LNCaP clone FGC (cell line): ENCODE measurements around the gene SOX6.

Experiments
- DNase-seq: peaks from one replicate; pipeline ENCODE4 v3.0.0-alpha.2; 2011; ENCODE audit warnings: low read depth
- H3K4me3 ChIP-seq: 2 replicates; pipeline ENCODE4 v1.5.1; 2011; ENCODE audit warnings: mild to moderate bottlenecking, low read depth, low read length, control low read depth
- TF ChIP-seq, protein P1 (sequence below): IDR thresholded peaks from 2 replicates; pipeline ENCODE4 v1.5.1; 2012; ENCODE audit warnings: mild to moderate bottlenecking; ENCODE audit not compliant: control insufficient read depth, insufficient read depth; ENCODE audit errors: extremely low read depth

Gene SOX6

DNA sequence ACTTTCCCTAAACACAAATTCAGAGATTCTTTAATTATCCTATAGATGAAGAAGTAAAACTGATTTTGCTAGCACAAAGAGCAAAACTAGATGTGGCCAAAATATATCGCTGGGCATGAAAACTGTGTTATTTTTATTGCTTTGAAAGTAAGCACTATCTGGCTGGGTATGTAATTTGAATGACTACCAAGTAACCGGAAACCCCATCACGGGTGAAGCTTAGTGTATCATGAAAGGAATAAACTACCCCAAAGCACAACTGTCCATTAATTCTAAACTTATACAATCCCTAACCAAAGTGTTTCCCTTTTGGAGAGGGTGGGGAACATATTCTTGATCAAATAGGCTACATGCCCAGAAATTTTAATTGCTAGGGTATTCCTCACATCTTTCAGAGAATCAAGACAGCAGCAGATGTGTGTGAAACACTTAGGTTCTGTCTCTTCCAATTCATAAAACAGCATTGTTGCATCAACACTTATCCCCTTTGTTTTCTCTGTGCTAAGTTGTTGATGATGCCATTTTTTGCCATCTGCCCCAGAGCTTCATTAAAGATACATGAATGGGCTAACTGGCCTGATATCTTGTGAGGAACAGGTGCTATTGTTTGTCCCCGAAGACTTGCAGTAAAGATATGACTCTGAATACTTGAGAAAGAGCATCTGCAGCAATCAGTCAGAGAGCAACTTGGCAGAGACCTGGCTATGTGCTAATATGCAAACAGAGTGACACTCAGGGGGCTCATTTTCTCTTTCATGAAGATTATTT lies 238.2 kb downstream of the SOX6 start:
- no peak overlapping the region for H3K4me3 ChIP-seq
- TF ChIP-seq, protein P1, sequence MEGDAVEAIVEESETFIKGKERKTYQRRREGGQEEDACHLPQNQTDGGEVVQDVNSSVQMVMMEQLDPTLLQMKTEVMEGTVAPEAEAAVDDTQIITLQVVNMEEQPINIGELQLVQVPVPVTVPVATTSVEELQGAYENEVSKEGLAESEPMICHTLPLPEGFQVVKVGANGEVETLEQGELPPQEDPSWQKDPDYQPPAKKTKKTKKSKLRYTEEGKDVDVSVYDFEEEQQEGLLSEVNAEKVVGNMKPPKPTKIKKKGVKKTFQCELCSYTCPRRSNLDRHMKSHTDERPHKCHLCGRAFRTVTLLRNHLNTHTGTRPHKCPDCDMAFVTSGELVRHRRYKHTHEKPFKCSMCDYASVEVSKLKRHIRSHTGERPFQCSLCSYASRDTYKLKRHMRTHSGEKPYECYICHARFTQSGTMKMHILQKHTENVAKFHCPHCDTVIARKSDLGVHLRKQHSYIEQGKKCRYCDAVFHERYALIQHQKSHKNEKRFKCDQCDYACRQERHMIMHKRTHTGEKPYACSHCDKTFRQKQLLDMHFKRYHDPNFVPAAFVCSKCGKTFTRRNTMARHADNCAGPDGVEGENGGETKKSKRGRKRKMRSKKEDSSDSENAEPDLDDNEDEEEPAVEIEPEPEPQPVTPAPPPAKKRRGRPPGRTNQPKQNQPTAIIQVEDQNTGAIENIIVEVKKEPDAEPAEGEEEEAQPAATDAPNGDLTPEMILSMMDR: no peak
- DNase-seq: no peak

DNA sequence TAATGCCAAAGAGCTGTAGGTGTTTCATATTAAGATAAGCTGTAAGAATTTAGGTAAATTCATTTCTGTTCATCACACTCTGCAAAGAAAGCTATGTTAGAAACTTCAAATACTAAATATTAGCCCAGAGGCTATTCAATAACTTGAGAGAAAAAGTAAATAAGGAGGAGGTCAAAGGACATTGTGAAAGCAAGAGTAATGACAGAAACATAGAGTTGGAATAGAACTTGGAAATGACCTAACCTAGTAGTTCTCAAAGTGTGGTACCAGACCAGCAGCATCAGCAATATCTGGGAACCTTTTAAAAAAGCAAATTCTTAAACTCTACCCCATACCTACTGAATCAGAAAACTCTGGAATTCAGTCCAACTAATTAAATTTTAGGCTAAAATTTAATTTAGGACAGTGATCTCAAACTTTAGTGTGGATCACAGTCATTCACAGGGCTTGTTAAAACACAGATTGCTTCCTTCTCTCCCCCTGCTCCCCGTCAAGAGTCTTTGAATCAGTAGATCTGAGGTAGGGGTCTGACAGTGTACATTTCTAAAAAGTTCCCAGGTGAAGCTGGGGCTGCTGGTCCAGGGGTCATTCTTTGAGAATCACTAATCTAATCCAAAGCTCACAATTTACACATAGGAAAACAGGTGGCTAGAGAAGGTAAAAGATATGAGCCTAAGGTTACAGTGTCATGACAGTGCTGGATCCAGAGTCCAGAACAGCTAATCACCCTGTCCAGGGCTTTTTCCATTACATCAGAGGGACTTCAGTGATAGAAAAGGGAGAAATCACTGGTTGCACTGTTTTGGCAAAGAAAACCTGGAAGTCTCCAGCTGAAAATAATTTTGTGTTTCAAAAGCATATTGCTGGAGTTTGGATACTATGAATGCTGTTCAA lies 241.1 kb downstream of the SOX6 start:
- no peak overlapping the region for H3K4me3 ChIP-seq
- TF ChIP-seq, protein P1: no peak
- no peak for DNase-seq

DNA sequence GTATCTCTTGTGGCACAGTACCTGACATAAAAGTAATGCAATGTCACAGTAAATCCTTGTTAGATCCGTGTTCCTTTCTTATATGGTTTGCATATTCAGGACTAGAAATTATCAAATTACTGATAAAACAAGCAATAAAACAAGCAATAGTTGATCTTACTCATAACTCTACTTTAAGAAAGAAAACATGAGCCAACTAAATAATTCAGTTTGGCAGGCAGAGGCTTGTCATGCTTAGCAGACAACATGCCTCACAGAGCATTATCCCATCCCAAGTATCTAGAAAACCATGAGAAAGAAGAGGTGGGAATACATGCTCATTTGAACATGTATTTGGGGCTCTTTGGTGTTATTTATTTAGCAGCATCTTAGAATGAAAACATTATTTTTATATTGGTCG lies 241.9 kb downstream of the SOX6 start:
- no peak for DNase-seq
- no peak overlapping the region for H3K4me3 ChIP-seq
- TF ChIP-seq, protein P1: no peak

DNA sequence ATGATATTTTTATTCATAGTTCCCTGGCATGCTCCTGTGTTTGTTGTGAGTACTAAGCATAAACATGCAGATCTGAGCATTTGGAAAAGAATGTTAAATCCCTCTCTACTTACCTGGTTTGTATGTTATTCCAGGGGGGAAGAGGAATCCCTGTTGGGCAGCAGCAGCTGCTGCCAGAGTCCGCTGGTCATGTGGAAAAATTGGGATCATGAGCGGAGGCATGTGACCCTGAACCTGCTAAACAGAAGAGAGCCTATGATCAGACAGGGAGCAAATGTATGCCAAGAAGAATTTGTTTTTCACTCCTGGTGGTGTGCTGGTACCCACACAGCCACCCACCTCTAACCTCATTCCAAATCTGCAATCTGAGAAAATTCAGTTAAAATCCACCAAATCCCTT lies 244.7 kb downstream of the SOX6 start:
- TF ChIP-seq, protein P1: no peak
- no peak for DNase-seq
- H3K4me3 ChIP-seq: no peak overlapping the region

DNA sequence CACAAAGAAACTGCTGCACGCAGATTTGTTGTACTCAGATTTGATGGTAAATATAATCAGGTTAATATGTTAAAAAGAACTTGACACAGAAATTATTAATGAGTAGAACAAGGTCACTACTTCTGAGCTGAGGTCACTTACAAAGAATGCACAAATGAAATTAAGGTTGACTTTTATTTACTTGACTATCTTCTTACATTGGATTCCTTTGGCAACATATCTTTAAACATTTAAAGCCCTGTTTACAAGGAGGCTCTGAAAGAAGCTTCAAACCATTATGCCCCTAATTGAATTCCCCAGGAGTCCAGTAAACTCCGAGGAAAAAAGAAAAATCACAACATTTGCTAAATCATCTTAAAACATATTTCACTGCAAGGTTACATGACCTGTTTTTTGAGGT lies 245.5 kb downstream of the SOX6 start:
- TF ChIP-seq, protein P1: no peak
- H3K4me3 ChIP-seq: no peak overlapping the region
- DNase-seq: no peak

DNA sequence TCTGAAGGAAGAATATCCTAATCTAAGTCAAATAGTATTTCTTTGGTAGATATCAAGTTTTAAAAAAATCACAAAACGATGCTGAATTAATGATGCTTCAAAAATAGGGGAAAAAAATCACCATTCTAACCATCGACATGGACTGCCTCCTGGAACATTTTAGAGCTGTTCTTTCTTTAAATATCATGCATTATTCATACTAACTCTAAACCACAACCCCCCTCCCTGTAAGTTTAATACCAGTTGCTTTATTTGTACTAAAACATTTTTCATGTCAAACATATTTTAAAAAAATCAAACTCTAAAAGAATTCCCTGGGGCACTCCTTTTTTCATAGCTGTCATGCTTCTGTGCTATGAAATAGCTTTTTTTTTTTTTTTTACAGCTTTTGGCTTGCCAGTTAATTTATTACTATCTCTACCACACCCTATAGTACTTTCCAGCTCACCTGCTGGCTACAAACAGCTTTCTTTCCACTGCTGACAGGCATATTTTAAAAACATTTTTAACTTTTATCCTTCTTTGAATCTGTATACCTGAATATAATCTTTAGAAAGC lies 256.9 kb downstream of the SOX6 start:
- no peak for DNase-seq
- H3K4me3 ChIP-seq: no peak overlapping the region
- TF ChIP-seq, protein P1: no peak
